Loucy (cell line): ENCODE measurements around the gene ME3.
A peak's percentile ranks its signal among the peaks of the same experiment; 100 is the strongest.

Experiments used
- H2AFZ ChIP-seq: fragments of 200-600 bp; sonication (generic); 2 replicates; pipeline ENCODE4 v1.6.0; 2016; ENCODE audit warnings: antibody characterized with exemption, mild to moderate bottlenecking, low read length, moderate library complexity
- H3F3A ChIP-seq: fragments of 200-600 bp; 2 replicates; pipeline ENCODE4 v1.6.0; 2016; ENCODE audit warnings: antibody characterized with exemption, low read depth, mild to moderate bottlenecking
- H3K27me3 ChIP-seq: fragments of 200-600 bp; sonication (generic); 2 replicates; pipeline ENCODE4 v1.6.1; 2014; ENCODE audit warnings: low read length, mild to moderate bottlenecking; ENCODE audit not compliant: insufficient read depth, poor library complexity, severe bottlenecking
- H3K36me3 ChIP-seq: fragments of 200-600 bp; sonication (generic); 2 replicates; pipeline ENCODE4 v1.6.1; 2016; ENCODE audit warnings: low read length; ENCODE audit not compliant: insufficient read depth
- H3K4me1 ChIP-seq: fragments of 200-600 bp; sonication (generic); 2 replicates; pipeline ENCODE4 v1.5.1; 2014; ENCODE audit warnings: low read length, mild to moderate bottlenecking; ENCODE audit not compliant: insufficient read depth, poor library complexity, severe bottlenecking
- H3K4me2 ChIP-seq: fragments of 200-600 bp; sonication (generic); 2 replicates; pipeline ENCODE4 v1.6.0; 2014; ENCODE audit warnings: antibody characterized with exemption, low read length, low read depth, mild to moderate bottlenecking; ENCODE audit not compliant: poor library complexity, severe bottlenecking
- H3K4me3 ChIP-seq: fragments of 200-600 bp; sonication (generic); 2 replicates; pipeline ENCODE4 v1.5.1; 2014; ENCODE audit warnings: low read length, mild to moderate bottlenecking, mixed read lengths; ENCODE audit not compliant: poor library complexity, severe bottlenecking
- H3K79me2 ChIP-seq: fragments of 200-600 bp; sonication (generic); 2 replicates; pipeline ENCODE4 v1.6.1; 2014; ENCODE audit warnings: low read length; ENCODE audit not compliant: insufficient read depth
- H3K9ac ChIP-seq: fragments of 200-600 bp; sonication (generic); 2 replicates; pipeline ENCODE4 v1.6.0; 2014; ENCODE audit warnings: mild to moderate bottlenecking, low read depth, low read length, moderate library complexity; ENCODE audit not compliant: poor library complexity, severe bottlenecking
- H3K9me2 ChIP-seq: fragments of 200-600 bp; sonication (generic); replicated peaks from 2 replicates; pipeline ENCODE4 v1.6.1; 2016; ENCODE audit warnings: low read depth, low read length, mixed read lengths
- H3K9me3 ChIP-seq: fragments of 200-600 bp; sonication (generic); 2 replicates; pipeline ENCODE4 v1.6.1; 2014; ENCODE audit warnings: mild to moderate bottlenecking, antibody characterized with exemption, low read length, low read depth; ENCODE audit not compliant: insufficient read depth
- H4K20me1 ChIP-seq: fragments of 200-600 bp; sonication (generic); 2 replicates; pipeline ENCODE4 v1.6.0; 2014; ENCODE audit warnings: antibody characterized with exemption, low read length, mild to moderate bottlenecking; ENCODE audit not compliant: insufficient read depth, poor library complexity, severe bottlenecking
- EZH2phosphoT487 ChIP-seq: fragments of 200-600 bp; IDR thresholded peaks from 2 replicates; pipeline ENCODE4 v1.6.1; 2018; ENCODE audit warnings: antibody characterized with exemption, mild to moderate bottlenecking, moderate library complexity, borderline replicate concordance
- TF ChIP-seq, protein P1 (sequence below): fragments of 200-600 bp; sonication (generic); conservative IDR thresholded peaks from 2 replicates; pipeline ENCODE4 v1.5.1; 2014; ENCODE audit warnings: mild to moderate bottlenecking, antibody characterized with exemption, low read length

Gene ME3

DNA sequence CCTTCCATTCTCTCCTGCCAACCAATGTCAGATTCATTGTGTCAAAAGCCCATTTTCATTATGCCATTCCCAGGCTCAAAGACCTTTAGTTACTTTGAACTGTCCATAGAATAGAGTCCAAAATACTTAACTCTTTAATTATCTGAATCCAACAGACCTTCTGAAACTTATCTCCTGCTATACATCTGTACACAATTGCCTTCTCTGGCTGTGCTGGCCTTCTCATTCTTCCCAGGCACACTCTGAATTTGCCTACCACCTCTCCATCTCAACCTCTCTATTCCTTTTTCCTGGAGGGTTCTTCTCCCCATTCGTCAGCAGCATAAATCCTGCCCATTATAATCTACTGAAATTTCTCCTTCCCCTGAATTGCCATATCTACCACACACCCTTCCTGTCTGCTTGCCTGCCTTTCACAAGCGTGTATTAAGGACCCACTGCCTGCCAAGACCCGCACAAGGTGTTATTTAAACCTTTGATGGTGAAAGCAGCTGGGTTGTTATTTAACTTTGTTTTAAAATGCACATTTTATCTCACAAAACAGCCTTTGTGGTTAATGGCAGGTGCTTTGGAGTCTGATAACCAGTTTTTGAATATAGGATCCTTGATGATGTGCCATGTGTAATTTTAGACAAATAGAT is 171.8 kb downstream of the ME3 start:
- Histone ChIP-seq H3K27me3 (no peaks in the 10 kb centered on the region), H3K9ac (peak overlapping the region; percentile 37), H3K4me1 (peaks cover 68% of the 10 kb centered on the region), H3K79me2 (no peaks in the 10 kb centered on the region), H4K20me1 (no peaks in the 10 kb centered on the region), H3K4me3 (peak overlapping the region; percentile 3), H3K4me2 (peak overlapping the region; percentile 30), H3K9me2 (no peaks in the 10 kb centered on the region), H3K36me3 (no peaks in the 10 kb centered on the region), H3K9me3 (no peaks in the 10 kb centered on the region), H3F3A (no peaks in the 10 kb centered on the region; the same call in 1 of the 2 replicates), H2AFZ (no peak overlapping the region)
- TF ChIP-seq, protein P1, sequence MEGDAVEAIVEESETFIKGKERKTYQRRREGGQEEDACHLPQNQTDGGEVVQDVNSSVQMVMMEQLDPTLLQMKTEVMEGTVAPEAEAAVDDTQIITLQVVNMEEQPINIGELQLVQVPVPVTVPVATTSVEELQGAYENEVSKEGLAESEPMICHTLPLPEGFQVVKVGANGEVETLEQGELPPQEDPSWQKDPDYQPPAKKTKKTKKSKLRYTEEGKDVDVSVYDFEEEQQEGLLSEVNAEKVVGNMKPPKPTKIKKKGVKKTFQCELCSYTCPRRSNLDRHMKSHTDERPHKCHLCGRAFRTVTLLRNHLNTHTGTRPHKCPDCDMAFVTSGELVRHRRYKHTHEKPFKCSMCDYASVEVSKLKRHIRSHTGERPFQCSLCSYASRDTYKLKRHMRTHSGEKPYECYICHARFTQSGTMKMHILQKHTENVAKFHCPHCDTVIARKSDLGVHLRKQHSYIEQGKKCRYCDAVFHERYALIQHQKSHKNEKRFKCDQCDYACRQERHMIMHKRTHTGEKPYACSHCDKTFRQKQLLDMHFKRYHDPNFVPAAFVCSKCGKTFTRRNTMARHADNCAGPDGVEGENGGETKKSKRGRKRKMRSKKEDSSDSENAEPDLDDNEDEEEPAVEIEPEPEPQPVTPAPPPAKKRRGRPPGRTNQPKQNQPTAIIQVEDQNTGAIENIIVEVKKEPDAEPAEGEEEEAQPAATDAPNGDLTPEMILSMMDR: no peak
- TF ChIP-seq EZH2phosphoT487: no peak

DNA sequence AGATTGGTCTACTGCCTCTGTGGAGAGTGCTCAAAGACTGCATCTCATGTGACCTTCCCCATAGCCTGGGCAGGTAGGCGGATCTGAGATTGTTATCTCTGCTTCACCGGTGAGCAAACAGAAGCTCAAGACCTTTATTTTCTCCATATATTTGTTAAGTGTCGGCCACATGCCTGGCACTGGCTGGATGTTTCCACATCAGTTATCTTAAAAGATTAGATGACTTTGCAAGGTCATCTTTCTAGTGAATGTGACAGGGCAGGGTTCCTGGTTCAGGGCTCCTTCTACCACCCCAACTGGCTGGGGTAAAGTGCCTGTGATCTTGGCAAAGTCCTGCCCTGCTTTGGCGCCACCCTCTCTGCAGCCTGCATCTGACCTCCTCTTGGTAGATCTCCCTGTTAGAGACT is 172.7 kb downstream of the ME3 start:
- Histone ChIP-seq H3K4me2 (peak overlapping the region; percentile 30), H3K27me3 (no peaks in the 10 kb centered on the region), H4K20me1 (no peaks in the 10 kb centered on the region), H3K36me3 (no peaks in the 10 kb centered on the region), H3K9me2 (no peaks in the 10 kb centered on the region), H2AFZ (no peak overlapping the region), H3K9me3 (no peaks in the 10 kb centered on the region), H3K4me1 (peaks cover 68% of the 10 kb centered on the region), H3K79me2 (no peaks in the 10 kb centered on the region), H3F3A (no peaks in the 10 kb centered on the region; the same call in 1 of the 2 replicates), H3K4me3 (peak overlapping the region; percentile 3), H3K9ac (peak overlapping the region; percentile 37)
- TF ChIP-seq, protein P1: no peak
- no peak for TF ChIP-seq EZH2phosphoT487

DNA sequence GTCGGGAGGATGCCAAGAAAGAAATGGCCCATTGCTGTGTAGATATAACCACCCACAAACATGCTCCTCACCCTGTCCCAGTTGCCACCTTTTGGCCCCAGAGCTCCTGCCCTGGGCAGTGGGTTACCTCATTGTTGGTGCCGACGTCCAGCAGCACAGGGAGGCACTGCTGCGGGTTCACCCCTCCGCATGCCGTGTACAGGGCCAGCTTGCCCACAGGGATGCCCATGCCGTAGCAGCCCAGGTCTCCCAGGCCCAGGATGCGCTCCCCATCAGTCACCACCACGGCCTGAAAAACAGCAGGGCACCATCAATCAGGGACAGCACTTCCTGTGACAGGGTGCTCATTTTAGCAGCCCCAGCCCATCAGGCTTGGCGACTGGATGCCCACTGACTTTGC is 174.6 kb downstream of the ME3 start:
- Histone ChIP-seq H2AFZ (no peak overlapping the region), H3F3A (no peaks in the 10 kb centered on the region; the same call in 1 of the 2 replicates), H3K27me3 (no peaks in the 10 kb centered on the region), H3K79me2 (no peaks in the 10 kb centered on the region), H3K9me3 (no peaks in the 10 kb centered on the region), H3K4me3 (no peak overlapping the region), H3K36me3 (no peaks in the 10 kb centered on the region), H3K9me2 (no peaks in the 10 kb centered on the region), H4K20me1 (no peaks in the 10 kb centered on the region), H3K4me1 (peaks cover 71% of the 10 kb centered on the region), H3K4me2 (peak overlapping the region; percentile 4), H3K9ac (peak overlapping the region; percentile 10)
- no peak for TF ChIP-seq EZH2phosphoT487
- TF ChIP-seq, protein P1: no peak
